Measurements from ENCODE around the gene MOSPD2. TPM values are rescaled to one million over a fixed set of nuclear protein-coding genes. Genes with fewer than 3 reads are reported as not detected.

MOSPD2 gene
- total RNA-seq, 1 donor from 2014 or later = 9.9 TPM

- TF ChIP-seq, protein P1, sequence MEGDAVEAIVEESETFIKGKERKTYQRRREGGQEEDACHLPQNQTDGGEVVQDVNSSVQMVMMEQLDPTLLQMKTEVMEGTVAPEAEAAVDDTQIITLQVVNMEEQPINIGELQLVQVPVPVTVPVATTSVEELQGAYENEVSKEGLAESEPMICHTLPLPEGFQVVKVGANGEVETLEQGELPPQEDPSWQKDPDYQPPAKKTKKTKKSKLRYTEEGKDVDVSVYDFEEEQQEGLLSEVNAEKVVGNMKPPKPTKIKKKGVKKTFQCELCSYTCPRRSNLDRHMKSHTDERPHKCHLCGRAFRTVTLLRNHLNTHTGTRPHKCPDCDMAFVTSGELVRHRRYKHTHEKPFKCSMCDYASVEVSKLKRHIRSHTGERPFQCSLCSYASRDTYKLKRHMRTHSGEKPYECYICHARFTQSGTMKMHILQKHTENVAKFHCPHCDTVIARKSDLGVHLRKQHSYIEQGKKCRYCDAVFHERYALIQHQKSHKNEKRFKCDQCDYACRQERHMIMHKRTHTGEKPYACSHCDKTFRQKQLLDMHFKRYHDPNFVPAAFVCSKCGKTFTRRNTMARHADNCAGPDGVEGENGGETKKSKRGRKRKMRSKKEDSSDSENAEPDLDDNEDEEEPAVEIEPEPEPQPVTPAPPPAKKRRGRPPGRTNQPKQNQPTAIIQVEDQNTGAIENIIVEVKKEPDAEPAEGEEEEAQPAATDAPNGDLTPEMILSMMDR (conservative IDR thresholded peaks at IDR 0.05; ENCODE audit: low read depth, low read length) = no peak
- H3K4me3 ChIP-seq (ENCODE audit: low read depth, low read length) = no peak overlapping the region
- no peak for DNase-seq (ENCODE audit: low read depth)
These were observed 47.0 kb downstream of the MOSPD2 start for GRCh38 chrX:14920196-14920595.

GRCh38 chrX:14922437-14922836 is 49.2 kb downstream of the MOSPD2 start:
- H3K4me3 ChIP-seq (ENCODE audit: low read depth, low read length) = no peak overlapping the region
- no peak for DNase-seq (ENCODE audit: low read depth)
- TF ChIP-seq, protein P1 (conservative IDR thresholded peaks at IDR 0.05; ENCODE audit: low read depth, low read length) = no peak

- H3K4me3 ChIP-seq (ENCODE audit: low read depth, low read length) = no peak overlapping the region
- no peak for DNase-seq (ENCODE audit: low read depth)
- TF ChIP-seq, protein P1 (conservative IDR thresholded peaks at IDR 0.05; ENCODE audit: low read depth, low read length) = no peak
These were observed 50.5 kb downstream of the MOSPD2 start for GRCh38 chrX:14923761-14924160.

GRCh38 chrX:14926471-14926870 is 53.2 kb downstream of the MOSPD2 start:
- TF ChIP-seq, protein P1 (conservative IDR thresholded peaks at IDR 0.05; ENCODE audit: low read depth, low read length) = no peak
- no peak for DNase-seq (ENCODE audit: low read depth)
- H3K4me3 ChIP-seq (ENCODE audit: low read depth, low read length) = no peak overlapping the region

DNA sequence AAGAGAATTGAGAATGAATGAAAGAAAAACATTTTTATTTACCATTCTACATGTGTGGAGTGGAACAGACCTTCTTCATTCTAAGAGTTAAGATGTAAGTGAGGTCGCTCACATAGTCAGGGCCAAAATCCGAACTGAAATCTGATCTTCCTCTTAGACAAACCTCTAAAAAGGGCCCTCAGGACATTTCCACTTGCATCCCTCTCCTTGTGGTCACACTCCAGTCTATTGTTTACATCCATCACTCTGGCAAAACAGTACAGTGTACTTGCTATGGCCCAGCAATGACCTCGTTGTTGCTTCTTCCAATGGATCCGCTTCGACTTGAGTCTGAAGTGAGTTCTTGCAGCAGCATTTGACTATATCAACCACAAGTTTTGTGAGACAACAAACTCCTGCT is 54.2 kb downstream of the MOSPD2 start:
- TF ChIP-seq, protein P1 (conservative IDR thresholded peaks at IDR 0.05; ENCODE audit: low read depth, low read length) = no peak
- no peak overlapping the region for H3K4me3 ChIP-seq (ENCODE audit: low read depth, low read length)
- no peak for DNase-seq (ENCODE audit: low read depth)

GRCh38 chrX:14930663-14931062 is 57.4 kb downstream of the MOSPD2 start:
- no peak overlapping the region for H3K4me3 ChIP-seq (ENCODE audit: low read depth, low read length)
- DNase-seq (ENCODE audit: low read depth) = no peak
- TF ChIP-seq, protein P1 (conservative IDR thresholded peaks at IDR 0.05; ENCODE audit: low read depth, low read length) = no peak

- TF ChIP-seq, protein P1 (conservative IDR thresholded peaks at IDR 0.05; ENCODE audit: low read depth, low read length) = no peak
- H3K4me3 ChIP-seq (ENCODE audit: low read depth, low read length) = no peak overlapping the region
- DNase-seq (ENCODE audit: low read depth) = no peak
These were observed 58.9 kb downstream of the MOSPD2 start for GRCh38 chrX:14932136-14932535.

All from epithelial cell of proximal tubule (primary cell).